ENCODE data around the gene REPIN1.

DNA sequence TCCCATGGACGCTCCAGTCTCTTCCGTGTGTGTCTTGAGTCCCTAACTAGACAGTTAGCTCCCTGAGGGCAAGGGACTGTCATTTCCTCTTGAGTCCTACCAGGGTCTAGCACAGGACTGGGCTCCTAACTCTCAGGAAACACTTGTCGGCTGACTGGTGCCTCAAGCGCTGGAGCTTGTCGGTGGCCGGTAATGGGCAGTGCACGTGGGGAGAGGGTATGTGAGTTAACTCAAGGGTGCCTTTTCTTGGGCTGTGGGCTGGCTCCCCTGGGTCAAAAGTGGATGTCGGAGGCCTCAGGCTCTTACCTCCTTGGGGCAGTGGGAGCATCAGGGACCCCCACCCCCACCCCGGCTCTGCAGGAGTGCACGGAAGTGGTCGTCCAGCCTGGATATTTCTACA is 43.4 kb downstream of the REPIN1 start:
- TF ChIP-seq POLR2AphosphoS5 (IDR thresholded peaks at IDR 0.05; ENCODE audit: low read depth, low read length): no peak
- TF ChIP-seq YY1 (IDR thresholded peaks at IDR 0.05; ENCODE audit: low read depth): no peak
- TF ChIP-seq, protein P1, sequence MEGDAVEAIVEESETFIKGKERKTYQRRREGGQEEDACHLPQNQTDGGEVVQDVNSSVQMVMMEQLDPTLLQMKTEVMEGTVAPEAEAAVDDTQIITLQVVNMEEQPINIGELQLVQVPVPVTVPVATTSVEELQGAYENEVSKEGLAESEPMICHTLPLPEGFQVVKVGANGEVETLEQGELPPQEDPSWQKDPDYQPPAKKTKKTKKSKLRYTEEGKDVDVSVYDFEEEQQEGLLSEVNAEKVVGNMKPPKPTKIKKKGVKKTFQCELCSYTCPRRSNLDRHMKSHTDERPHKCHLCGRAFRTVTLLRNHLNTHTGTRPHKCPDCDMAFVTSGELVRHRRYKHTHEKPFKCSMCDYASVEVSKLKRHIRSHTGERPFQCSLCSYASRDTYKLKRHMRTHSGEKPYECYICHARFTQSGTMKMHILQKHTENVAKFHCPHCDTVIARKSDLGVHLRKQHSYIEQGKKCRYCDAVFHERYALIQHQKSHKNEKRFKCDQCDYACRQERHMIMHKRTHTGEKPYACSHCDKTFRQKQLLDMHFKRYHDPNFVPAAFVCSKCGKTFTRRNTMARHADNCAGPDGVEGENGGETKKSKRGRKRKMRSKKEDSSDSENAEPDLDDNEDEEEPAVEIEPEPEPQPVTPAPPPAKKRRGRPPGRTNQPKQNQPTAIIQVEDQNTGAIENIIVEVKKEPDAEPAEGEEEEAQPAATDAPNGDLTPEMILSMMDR (IDR thresholded peaks at IDR 0.05): no peak
